ENCODE data around the gene RND1. TPM values are rescaled to one million over a fixed set of nuclear protein-coding genes. Genes with fewer than 3 reads are reported as not detected.

Gene RND1
- total RNA-seq, 1 experiment from 2014 or later: 2.0 TPM

- TF ChIP-seq, protein P1, sequence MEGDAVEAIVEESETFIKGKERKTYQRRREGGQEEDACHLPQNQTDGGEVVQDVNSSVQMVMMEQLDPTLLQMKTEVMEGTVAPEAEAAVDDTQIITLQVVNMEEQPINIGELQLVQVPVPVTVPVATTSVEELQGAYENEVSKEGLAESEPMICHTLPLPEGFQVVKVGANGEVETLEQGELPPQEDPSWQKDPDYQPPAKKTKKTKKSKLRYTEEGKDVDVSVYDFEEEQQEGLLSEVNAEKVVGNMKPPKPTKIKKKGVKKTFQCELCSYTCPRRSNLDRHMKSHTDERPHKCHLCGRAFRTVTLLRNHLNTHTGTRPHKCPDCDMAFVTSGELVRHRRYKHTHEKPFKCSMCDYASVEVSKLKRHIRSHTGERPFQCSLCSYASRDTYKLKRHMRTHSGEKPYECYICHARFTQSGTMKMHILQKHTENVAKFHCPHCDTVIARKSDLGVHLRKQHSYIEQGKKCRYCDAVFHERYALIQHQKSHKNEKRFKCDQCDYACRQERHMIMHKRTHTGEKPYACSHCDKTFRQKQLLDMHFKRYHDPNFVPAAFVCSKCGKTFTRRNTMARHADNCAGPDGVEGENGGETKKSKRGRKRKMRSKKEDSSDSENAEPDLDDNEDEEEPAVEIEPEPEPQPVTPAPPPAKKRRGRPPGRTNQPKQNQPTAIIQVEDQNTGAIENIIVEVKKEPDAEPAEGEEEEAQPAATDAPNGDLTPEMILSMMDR (conservative IDR thresholded peaks at IDR 0.05; ENCODE audit: low read depth, low read length): no peak
- TF ChIP-seq EZH2 (IDR thresholded peaks at IDR 0.05; ENCODE audit: borderline replicate concordance, low read depth, low read length, poor library complexity, severe bottlenecking): no peak
- H3K4me3 ChIP-seq (ENCODE audit: low read depth, low read length, poor library complexity, severe bottlenecking): no peak overlapping the region
- CTCF ChIA-PET: interaction anchor here (1.8 kb wide), 1 partner anchor 10 kb away, joined by 7 read pairs; no protein-coding TSS in a partner anchor
- DNase-seq (ENCODE audit: low spot score): no peak
- BruUV-seq (replicated peaks): no TSS peak
- H3K36me3 ChIP-seq (ENCODE audit: insufficient read depth, low read length, poor library complexity, severe bottlenecking): no peaks in the 10 kb centered on the region
- H3K27me3 ChIP-seq (replicated peaks; ENCODE audit: insufficient read depth, low read depth, low read length, poor library complexity): no peaks in the 10 kb centered on the region
- POLR2A ChIA-PET (ENCODE audit: low non-redundant PET): no interaction called here
- intact Hi-C loops (cut with micrococcal nuclease; ENCODE audit: unreplicated experiment): no loop called here
- no peak overlapping the region for H3K27ac ChIP-seq (ENCODE audit: low read depth, low read length, poor library complexity, severe bottlenecking)
- no peaks in the 10 kb centered on the region for H3K9me3 ChIP-seq (ENCODE audit: low read depth, low read length, poor library complexity, severe bottlenecking)
- no peaks in the 10 kb centered on the region for H3K4me1 ChIP-seq (ENCODE audit: insufficient read depth, low read length, poor library complexity, severe bottlenecking)
Measured at GRCh38 chr12:48901278-48901677, 35.6 kb upstream of the RND1 start.

DNA sequence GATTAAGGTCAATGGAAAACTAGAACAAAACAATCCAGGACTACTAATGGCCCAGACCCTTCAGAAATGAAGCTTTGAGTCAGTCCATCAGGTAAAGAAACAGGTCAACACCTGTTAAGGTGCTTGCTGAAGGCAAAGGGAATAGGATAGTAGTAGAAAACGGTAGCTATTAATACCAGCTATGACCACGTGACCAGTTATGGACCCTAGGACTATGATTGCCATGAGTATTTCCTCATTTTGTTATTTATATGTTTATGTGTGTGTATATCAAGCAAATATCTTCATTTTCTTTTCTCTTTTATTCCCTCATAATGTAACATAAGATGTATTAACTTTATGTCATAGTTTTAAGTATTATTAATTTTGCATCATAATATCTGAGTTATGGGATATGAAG lies 34.0 kb upstream of the RND1 start:
- ChIA-PET CTCF (interaction anchor here (0.6 to 0.7 kb wide), 2 partner anchors 1158 to 1205 kb away, joined by 3 read pairs; no protein-coding TSS in a partner anchor), POLR2A (ENCODE audit: low non-redundant PET) (no interaction called here)
- Histone ChIP-seq H3K36me3 (ENCODE audit: insufficient read depth, low read length, poor library complexity, severe bottlenecking) (no peaks in the 10 kb centered on the region), H3K27ac (ENCODE audit: low read depth, low read length, poor library complexity, severe bottlenecking) (no peak overlapping the region), H3K4me3 (ENCODE audit: low read depth, low read length, poor library complexity, severe bottlenecking) (no peak overlapping the region), H3K4me1 (ENCODE audit: insufficient read depth, low read length, poor library complexity, severe bottlenecking) (no peaks in the 10 kb centered on the region), H3K9me3 (ENCODE audit: low read depth, low read length, poor library complexity, severe bottlenecking) (no peaks in the 10 kb centered on the region), H3K27me3 (replicated peaks; ENCODE audit: insufficient read depth, low read depth, low read length, poor library complexity) (no peaks in the 10 kb centered on the region)
- no TSS peak for BruUV-seq (replicated peaks)
- intact Hi-C loops (cut with micrococcal nuclease; ENCODE audit: unreplicated experiment): no loop called here
- DNase-seq (ENCODE audit: low spot score): no peak
- TF ChIP-seq, protein P1 (conservative IDR thresholded peaks at IDR 0.05; ENCODE audit: low read depth, low read length): no peak

DNA sequence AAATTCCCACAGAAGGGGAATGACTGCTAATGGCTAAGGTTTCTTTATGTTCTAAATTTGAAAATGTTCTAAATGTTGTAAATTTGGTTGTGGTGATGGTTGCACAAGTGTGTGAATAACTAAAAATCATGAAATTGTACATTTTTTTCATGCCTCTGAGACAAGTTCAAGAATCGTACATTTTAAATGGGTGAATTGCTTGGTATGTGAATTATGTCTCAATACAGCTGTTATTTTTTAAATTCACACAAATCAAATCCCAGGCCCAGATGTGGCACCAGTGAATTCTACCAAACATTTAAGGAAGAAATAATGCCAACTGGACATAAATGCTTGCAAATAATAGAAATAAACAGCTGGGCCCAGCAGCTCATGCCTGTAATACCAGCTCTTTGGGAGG lies 28.6 kb upstream of the RND1 start:
- Histone ChIP-seq H3K27ac (ENCODE audit: low read depth, low read length, poor library complexity, severe bottlenecking) (no peak overlapping the region), H3K27me3 (replicated peaks; ENCODE audit: insufficient read depth, low read depth, low read length, poor library complexity) (peaks cover 13% of the 10 kb centered on the region), H3K36me3 (ENCODE audit: insufficient read depth, low read length, poor library complexity, severe bottlenecking) (no peaks in the 10 kb centered on the region), H3K9me3 (ENCODE audit: low read depth, low read length, poor library complexity, severe bottlenecking) (no peaks in the 10 kb centered on the region), H3K4me3 (ENCODE audit: low read depth, low read length, poor library complexity, severe bottlenecking) (no peak overlapping the region), H3K4me1 (ENCODE audit: insufficient read depth, low read length, poor library complexity, severe bottlenecking) (no peaks in the 10 kb centered on the region)
- CTCF ChIA-PET: no interaction called here
- no peak for DNase-seq (ENCODE audit: low spot score)
- intact Hi-C loops (cut with micrococcal nuclease; ENCODE audit: unreplicated experiment): no loop called here
- no TSS peak for BruUV-seq (replicated peaks)
- POLR2A ChIA-PET (ENCODE audit: low non-redundant PET): interaction anchor here (0.6 to 0.7 kb wide), 2 partner anchors 15 to 94 kb away, joined by 4 to 8 read pairs; no protein-coding TSS in a partner anchor
- TF ChIP-seq, protein P1 (conservative IDR thresholded peaks at IDR 0.05; ENCODE audit: low read depth, low read length): no peak
- no peak for TF ChIP-seq EZH2 (IDR thresholded peaks at IDR 0.05; ENCODE audit: borderline replicate concordance, low read depth, low read length, poor library complexity, severe bottlenecking)

Data from A673 (cell line).